Thyroid gland (tissue), 4 donors: ENCODE results near the gene GNAI1.

ENCODE experiments used
- POLR2A ChIP-seq, 2 donors: fragments of 450-650 bp; IDR thresholded peaks; one replicate each; pipeline ENCODE4 v1.6.1; 2017; ENCODE audit warnings: antibody characterized with exemption in 2 of 2, mild to moderate bottlenecking in 2 of 2, moderate library complexity in 1 of 2
- TF ChIP-seq, protein P1 (sequence below), 6 experiments: fragments of 200-600 bp in 3 of 6; fragments of 450-650 bp in 3 of 6; sonication (generic) in 3 of 6; IDR thresholded peaks; one replicate each; pipeline ENCODE4 v1.5.1; 2016 to 2019; ENCODE audit warnings: antibody characterized with exemption in 6 of 6, mild to moderate bottlenecking in 2 of 6, inconsistent platforms in 1 of 6, moderate library complexity in 1 of 6

- TF ChIP-seq, protein P1, sequence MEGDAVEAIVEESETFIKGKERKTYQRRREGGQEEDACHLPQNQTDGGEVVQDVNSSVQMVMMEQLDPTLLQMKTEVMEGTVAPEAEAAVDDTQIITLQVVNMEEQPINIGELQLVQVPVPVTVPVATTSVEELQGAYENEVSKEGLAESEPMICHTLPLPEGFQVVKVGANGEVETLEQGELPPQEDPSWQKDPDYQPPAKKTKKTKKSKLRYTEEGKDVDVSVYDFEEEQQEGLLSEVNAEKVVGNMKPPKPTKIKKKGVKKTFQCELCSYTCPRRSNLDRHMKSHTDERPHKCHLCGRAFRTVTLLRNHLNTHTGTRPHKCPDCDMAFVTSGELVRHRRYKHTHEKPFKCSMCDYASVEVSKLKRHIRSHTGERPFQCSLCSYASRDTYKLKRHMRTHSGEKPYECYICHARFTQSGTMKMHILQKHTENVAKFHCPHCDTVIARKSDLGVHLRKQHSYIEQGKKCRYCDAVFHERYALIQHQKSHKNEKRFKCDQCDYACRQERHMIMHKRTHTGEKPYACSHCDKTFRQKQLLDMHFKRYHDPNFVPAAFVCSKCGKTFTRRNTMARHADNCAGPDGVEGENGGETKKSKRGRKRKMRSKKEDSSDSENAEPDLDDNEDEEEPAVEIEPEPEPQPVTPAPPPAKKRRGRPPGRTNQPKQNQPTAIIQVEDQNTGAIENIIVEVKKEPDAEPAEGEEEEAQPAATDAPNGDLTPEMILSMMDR (IDR thresholded peaks at IDR 0.05): no peak
- TF ChIP-seq POLR2A (IDR thresholded peaks at IDR 0.05): no peak
These were observed 126.0 kb downstream of the GNAI1 start for GRCh38 chr7:80260606-80261005.
